GM19372 (cell line): ENCODE results near the gene EXOC6B.

Source experiments
- ATAC-seq: cut with Tn5 transposase; IDR thresholded peaks from one replicate; pipeline ENCODE4 v1.9.1; 2021; ENCODE audit warnings: mild to moderate bottlenecking, low read depth, moderate library complexity; ENCODE audit not compliant: unreplicated experiment

The EXOC6B gene

DNA sequence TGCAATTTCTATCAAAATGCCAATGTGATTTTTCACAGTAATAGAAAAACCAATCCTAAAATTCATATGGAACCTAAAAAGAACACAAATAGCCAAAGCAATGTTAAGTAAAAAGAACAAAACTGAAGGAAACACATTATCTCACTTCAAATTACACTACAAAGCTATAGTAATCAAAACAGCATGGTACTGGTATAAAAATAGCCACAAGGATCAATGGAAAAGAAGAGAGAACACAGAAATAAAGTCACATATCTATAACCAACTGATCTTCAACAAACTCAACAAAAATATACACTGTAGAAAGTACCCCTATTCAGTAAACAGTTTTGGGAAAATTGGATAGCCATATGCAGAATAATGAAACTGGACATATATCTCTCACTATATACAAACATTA lies 426.0 kb downstream of the EXOC6B start:
- no peak for ATAC-seq

DNA sequence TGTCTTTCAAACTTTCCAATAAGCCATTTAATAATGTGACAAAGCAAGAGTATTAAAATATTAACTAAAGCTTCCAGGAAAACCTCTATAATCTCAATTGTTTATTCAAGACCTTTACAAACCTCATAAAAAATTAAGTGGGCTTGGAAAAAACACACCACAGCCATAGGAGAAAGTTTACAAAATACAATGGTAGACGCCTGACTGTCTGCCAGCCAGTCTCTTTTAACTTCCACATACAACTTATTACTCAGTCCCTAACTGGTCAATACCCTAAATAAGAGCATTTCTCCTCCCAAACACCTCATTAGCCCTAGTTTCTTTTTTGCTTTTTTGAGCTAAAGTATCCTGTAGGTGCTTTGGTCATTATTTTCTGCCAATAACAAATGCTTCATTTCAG lies 430.7 kb downstream of the EXOC6B start:
- ATAC-seq, result no peak

- ATAC-seq, result no peak
These were observed 431.2 kb downstream of the EXOC6B start for GRCh38 chr2:72394541-72395070.

DNA sequence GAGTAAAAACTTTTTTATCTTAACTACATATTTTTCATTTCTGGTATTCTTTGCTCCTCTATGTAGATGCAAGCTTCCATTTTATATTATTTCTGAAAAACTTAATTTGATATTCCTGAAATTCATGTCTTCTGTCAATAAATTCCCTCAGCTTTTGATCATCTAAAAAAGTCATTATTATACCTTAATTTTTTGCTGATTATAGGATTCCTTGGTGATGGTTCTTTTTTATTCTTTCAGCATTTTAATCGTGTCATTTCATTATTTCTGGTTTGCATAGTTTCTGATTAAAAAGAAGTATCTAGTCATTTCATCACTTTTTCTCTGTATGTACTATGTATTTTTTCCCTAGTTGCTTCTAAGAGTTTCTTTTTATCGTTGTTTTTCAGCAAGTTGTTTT lies 436.4 kb downstream of the EXOC6B start:
- ATAC-seq, result no peak

DNA sequence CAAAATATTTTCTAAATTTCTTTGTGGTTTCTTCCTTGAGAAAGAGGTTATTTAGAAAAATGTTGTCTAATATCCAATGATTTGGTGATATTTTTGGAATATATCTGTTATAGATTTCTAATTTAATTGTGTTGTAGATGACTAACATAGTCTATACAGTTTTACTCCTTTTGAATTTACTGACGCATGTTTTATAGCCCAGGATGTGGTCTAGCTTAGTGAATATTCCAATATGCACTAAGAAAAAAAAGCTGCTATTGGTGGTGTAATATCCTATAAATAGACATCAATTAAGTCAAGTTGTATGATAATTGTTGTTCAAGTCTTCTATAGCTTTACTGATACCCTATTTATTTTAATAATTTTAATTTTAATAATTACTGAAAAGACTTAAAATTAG lies 437.6 kb downstream of the EXOC6B start:
- ATAC-seq, result no peak

DNA sequence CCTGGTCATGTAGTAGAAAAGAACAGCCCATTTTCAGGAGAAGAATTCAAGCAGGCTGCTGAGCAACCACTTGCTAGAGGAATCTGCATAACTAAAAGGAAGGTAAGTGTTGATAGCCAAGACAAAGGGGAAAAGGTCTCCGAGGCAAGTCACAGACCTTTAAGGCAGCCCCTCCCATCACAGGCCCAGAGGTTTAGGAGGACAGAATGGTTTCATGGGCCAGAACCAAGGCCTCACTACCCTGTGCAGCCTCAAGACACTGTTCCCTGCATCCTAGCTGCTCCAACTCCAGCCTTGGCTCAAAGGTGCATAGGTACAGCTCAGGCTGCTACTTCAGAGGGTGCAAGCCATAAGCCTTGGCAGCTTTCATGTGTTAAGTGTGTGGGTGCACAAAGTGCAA lies 439.5 kb downstream of the EXOC6B start:
- no peak for ATAC-seq

DNA sequence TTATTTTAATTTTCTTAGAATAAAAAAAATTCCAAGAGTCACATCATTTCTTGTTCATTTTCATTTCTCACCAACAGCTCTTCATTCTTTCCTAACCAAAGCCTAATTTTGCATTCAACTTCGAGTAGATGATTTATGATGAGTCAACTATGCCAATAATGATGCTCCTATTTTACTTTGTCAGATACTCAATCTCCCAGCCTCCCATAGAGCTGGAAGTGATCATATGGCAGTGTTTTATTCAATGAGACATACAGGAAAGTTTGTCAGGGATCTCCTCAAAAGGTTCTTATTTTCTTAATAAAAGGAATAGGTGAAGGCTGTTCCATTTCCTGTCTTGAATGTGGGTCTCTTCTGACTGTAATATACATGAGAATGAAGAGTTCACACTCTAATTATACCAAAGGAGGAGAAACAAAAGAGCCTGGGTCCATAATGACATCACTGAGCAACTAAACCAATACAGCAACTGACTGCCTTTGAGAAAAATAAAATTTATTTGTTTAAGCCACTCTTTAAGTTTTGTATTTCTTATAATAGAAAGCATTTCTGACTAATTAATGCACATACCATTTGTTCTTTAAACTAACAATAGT lies 447.0 kb downstream of the EXOC6B start:
- ATAC-seq, result no peak

GRCh38 chr2:72367530-72368225 lies 458.2 kb downstream of the EXOC6B start:
- no peak for ATAC-seq

DNA sequence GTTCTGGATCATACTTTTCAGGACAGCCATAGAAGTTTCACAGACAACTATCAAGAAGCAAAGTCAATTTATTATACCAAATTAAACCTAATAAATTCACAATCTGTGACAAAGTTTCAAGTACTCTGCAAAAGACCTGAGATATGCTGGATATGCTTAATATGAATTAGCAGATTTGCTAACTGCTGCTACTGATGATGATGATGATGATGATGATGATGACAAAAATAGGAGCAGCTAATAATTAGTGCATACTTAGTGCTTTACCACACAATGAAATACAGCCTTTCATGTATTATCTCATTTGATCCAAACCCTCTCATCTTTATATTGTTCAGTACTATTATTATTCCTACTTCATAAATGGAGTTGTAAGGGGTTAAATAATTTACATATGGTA lies 462.4 kb downstream of the EXOC6B start:
- ATAC-seq, result no peak

GRCh38 chr2:72362733-72363132 lies 463.1 kb downstream of the EXOC6B start:
- no peak for ATAC-seq

DNA sequence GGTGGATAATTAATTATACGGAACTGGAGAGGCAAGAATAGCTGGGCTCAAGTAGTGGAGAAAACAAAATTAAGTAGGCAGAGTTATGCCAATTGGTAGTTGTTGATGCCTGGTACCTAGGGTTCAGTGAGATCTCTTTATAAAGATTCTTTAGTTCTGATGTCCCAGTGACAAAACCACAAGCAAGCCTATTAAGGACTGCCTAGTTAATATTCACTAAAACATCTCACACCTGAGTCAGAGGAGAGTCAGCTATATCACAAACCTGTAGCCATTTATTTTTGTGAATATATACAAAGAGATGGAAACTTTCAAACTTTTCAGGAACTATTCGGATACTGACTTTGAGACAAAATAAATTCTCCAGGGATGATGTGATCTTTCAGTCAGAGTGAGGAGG lies 464.3 kb downstream of the EXOC6B start:
- no peak for ATAC-seq

DNA sequence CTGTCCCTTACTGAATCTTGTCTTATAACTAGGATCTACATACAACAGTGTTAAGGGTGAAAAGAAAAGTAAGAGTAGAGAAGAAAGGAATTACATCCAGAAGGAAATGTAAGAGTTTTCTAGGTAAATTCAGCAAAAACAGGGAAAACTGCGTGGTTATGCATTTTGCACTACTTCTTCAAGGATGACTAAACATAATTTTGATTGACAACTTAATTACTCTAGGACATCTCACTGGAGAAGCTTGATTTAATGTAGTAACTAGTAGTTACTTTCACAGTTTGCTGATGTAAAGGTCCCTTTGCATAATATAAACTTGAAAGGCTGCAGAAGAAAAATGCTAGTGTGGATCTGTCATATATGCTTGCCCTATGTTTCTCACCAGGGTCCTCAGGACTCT lies 464.8 kb downstream of the EXOC6B start:
- ATAC-seq, result no peak

DNA sequence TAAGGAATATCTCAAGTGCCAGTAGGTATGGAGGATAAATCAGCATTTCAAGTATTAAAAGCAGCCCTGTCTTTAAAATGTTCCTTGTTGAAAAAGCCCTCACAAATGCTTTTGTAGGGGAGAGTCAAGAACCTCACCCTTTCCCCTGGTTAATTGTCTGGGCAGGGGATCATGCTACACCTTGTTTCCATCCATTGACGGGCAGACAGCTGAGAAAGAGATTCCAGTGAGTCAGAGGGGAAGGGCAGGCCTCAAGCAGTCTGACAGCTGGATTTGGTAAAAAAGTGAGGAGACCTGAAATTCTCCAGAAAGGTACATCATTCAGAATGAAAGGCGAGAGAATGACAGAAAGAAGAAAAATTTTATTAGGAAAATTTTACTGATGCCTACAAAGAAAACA lies 475.0 kb downstream of the EXOC6B start:
- no peak for ATAC-seq

GRCh38 chr2:72349016-72349415 lies 476.8 kb downstream of the EXOC6B start:
- ATAC-seq, result no peak

DNA sequence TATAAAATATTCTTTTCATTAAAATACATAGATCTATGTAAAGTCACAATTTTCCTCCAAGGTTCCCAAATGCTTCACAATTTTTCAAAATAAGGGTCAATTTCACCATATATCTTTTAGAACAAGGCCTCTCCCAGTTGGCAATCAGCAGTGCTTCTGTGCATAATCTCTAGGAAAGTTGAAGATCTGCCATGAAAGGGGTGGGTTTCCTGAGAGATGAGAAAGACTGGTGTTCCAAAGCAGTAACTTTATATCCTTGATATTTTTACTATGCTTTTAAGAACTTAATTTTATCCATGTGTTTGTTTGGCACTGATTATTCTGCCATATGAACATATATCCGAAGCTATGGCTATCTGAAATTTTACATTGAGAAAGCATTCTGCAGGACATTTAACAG lies 478.8 kb downstream of the EXOC6B start:
- ATAC-seq, result no peak

DNA sequence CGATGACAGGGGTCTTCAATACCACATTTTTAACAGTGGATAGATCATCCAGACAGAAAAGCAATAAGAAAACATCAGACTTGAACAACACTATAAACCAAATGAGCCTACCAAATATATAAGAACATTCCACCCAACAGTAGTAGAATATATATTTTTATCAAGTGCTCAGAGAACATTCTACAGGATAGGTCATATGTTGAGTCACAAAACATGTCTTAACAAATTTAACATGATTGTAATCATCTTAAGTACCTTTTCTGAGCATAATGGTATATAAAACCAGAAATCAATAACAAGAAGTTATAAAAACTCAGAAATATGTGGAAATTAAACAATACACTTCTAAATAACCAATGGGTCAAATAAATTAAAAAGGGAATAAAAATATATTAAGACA lies 484.2 kb downstream of the EXOC6B start:
- ATAC-seq, result no peak

DNA sequence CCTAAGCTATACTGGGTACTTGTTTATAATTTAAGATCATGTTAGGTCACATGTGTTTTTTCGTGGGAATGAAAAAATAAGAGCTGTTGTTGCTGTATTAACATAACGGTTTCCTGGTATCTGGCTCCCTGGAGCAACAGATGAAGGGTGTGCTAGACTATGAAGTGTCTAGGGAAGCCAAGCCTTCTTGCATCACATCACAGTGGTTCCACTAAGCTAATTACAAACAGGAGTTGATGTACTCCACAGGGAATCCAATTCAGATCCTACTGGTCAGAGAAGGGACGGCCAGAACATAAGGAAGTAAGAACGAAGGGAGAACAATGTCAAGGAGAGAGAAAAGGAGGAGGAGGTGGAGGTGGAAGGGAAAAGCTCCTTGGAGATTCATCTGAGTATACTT lies 485.2 kb downstream of the EXOC6B start:
- no peak for ATAC-seq

DNA sequence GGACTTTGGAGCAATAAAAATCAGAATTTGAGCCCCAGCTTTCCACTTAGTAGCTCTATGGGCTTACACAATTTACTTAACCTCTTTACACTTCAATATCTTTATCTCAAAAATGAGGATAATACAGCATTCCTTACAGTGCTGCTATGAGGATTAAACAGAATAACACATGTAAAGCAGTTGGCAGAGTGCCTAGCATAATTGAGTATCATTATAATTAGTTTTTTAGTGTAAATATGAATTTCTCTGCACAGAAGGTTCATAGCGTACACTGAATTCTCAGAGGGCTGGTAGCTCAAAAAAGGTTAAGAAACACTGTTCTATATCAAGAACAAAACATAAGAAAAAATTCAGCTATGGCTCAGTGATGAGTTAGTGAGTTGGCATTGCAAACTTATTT lies 487.8 kb downstream of the EXOC6B start:
- no peak for ATAC-seq

- ATAC-seq, result no peak
These were observed 493.1 kb downstream of the EXOC6B start for GRCh38 chr2:72332720-72333119.

GRCh38 chr2:72330652-72331051 lies 495.2 kb downstream of the EXOC6B start:
- no peak for ATAC-seq

DNA sequence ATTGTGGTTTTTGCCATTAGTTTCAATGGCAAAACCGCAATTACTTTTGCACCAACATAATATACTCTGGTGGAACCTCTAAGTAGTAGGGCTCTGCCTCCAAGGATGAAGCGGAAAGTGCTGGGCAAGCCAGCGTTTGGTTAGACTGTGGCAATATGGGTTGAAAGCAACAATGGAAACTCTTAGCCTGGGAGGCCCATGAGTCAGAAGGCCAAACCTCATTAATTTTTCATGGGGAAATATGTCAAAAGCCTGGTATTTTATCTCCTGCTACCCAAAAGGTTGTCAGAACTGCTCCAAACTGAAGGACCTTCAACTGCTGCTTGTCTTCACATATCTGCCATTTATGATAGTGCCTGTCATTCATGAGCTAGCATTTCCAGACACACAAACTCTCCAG lies 499.1 kb downstream of the EXOC6B start:
- no peak for ATAC-seq
